Stomach (tissue), 4 donors: ENCODE data around the gene CHP2.

Experiments used
- EP300 ChIP-seq: sonication (generic); formaldehyde crosslinking; IDR thresholded peaks from one replicate; pipeline ENCODE4 v1.6.1; 2017; ENCODE audit warnings: antibody characterized with exemption
- POLR2A ChIP-seq, 4 donors: fragments of 450-650 bp; IDR thresholded peaks; one replicate each; pipeline ENCODE4 v1.6.1; 2016; ENCODE audit warnings: antibody characterized with exemption in 4 of 4, control low read depth in 2 of 4, mild to moderate bottlenecking in 1 of 4, moderate library complexity in 1 of 4
- POLR2AphosphoS5 ChIP-seq, 3 donors: sonication (generic); formaldehyde crosslinking; IDR thresholded peaks; one replicate each; pipeline ENCODE4 v1.6.1; 2016; ENCODE audit warnings: antibody characterized with exemption in 3 of 3
- TF ChIP-seq, protein P1 (sequence below), 7 experiments: fragments of 450-650 bp in 4 of 7; fragments of 200-600 bp in 3 of 7; sonication (generic) in 3 of 7; IDR thresholded peaks; one replicate each; pipeline ENCODE4 v1.5.1; 2016 to 2019; ENCODE audit warnings: antibody characterized with exemption in 7 of 7, control low read depth in 2 of 7, mild to moderate bottlenecking in 1 of 7

- no peak for TF ChIP-seq POLR2A (IDR thresholded peaks at IDR 0.05)
- TF ChIP-seq, protein P1, sequence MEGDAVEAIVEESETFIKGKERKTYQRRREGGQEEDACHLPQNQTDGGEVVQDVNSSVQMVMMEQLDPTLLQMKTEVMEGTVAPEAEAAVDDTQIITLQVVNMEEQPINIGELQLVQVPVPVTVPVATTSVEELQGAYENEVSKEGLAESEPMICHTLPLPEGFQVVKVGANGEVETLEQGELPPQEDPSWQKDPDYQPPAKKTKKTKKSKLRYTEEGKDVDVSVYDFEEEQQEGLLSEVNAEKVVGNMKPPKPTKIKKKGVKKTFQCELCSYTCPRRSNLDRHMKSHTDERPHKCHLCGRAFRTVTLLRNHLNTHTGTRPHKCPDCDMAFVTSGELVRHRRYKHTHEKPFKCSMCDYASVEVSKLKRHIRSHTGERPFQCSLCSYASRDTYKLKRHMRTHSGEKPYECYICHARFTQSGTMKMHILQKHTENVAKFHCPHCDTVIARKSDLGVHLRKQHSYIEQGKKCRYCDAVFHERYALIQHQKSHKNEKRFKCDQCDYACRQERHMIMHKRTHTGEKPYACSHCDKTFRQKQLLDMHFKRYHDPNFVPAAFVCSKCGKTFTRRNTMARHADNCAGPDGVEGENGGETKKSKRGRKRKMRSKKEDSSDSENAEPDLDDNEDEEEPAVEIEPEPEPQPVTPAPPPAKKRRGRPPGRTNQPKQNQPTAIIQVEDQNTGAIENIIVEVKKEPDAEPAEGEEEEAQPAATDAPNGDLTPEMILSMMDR (IDR thresholded peaks at IDR 0.05), result no peak
- no peak for TF ChIP-seq POLR2AphosphoS5 (IDR thresholded peaks at IDR 0.05)
- no peak for TF ChIP-seq EP300
These were observed 42.1 kb downstream of the CHP2 start for GRCh38 chr16:23796941-23797340.
